GM18519 (cell line): ENCODE measurements around the gene DUOX2.

Experiments
- ATAC-seq: cut with Tn5 transposase; IDR thresholded peaks from one replicate; pipeline ENCODE4 v1.9.1; 2021; ENCODE audit warnings: mild to moderate bottlenecking, moderate library complexity; ENCODE audit not compliant: unreplicated experiment, low FRiP score

The DUOX2 gene

DNA sequence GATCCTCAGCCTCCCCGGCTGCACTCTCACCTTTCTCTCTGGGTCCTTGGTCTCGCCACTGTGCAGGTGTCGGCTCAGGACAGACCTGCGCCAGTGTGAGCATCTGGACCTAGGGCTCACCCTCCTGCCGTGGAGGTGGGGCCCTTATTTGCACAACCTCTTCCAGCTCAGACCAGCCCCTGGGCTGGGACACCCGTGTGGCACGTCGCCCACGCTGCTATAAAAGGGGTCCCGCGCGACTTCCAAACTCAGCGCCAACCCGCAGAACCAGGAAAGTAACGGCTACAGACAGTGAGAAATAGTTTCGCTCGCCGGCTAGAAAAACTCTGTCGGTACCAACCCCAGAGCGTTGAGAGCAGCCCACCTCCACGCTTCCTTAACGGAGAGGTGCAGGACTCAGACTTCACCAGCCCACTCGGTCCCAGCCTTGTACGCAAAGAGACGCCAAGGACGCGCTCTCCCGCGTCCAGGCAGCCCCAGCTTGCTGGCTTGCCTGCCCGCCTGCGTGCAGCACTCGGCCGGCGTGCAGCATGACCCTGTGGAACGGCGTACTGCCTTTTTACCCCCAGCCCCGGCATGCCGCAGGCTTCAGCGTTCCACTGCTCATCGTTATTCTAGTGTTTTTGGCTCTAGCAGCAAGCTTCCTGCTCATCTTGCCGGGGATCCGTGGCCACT lies at the start of gene DUOX2, which contains the start of gene DUOXA2:
TSS of gene DUOX2 (minus strand) at position 97 of the 675 bp plus-strand sequence. CDS start 761 bp downstream, outside the sequence.
TSS of gene DUOXA2 (plus strand) at position 251 of the 675 bp plus-strand sequence. CDS start at position 531, 280 bp downstream.
- no peak for ATAC-seq

DNA sequence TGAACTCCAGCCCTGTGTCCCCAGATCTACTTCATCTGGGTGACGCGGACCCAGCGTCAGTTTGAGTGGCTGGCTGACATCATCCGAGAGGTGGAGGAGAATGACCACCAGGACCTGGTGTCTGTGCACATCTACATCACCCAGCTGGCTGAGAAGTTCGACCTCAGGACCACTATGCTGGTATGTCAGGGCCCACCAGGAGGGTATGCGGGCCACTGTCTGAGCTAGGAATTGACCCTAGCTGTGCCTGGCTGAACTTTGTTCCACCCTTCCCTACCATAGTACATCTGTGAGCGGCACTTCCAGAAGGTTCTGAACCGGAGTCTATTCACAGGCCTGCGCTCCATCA lies 49.5 kb upstream of the DUOX2 start:
- no peak for ATAC-seq

DNA sequence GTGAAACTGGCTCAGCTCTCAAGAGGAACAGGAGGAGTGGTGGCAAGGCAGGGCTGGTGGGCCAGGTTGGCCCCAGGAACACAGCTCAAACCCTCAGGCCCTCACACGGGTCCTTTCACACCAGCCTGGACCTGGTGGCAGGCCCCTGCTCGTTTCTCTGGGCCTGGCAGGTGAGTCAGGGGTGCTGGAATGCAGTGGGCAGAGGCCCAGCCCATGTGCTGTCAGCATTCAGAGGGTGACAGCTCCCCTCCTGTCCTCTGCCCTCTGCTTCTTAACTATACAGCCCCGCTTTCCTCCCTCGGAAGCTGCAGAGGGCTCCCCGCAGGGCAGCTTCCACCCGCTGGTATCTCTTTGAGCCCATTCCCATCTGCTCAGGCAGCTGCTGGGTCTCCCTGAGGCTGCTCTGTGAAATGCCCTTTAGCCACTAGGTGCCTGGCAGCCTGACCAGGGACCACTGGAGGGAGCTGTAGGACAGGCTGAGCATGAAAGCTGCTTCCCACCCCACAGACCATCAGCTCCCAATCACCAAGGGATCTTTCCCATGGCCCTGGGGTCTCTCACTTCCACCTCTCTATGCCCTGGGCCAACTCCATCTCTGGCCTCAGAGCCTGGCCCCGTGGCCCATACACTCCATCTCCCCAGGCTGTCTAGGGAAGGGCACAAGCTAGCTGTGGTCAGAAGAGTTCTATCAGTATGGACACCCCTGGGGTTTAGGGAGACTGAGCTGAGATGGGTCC lies 49.0 kb upstream of the DUOX2 start:
- no peak for ATAC-seq

DNA sequence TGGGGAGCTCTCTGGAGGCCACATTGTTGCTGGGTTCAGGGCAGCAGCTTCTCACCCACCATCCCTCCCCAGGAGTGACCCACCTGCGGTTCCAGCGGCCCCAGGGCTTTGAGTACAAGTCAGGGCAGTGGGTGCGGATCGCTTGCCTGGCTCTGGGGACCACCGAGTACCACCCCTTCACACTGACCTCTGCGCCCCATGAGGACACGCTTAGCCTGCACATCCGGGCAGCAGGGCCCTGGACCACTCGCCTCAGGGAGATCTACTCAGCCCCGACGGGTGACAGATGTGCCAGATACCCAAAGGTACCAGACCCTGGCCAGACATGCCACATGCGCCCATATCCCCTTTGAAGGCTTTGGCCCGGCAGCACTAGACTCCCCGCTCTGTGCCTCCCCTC lies 47.7 kb upstream of the DUOX2 start:
- no peak for ATAC-seq

DNA sequence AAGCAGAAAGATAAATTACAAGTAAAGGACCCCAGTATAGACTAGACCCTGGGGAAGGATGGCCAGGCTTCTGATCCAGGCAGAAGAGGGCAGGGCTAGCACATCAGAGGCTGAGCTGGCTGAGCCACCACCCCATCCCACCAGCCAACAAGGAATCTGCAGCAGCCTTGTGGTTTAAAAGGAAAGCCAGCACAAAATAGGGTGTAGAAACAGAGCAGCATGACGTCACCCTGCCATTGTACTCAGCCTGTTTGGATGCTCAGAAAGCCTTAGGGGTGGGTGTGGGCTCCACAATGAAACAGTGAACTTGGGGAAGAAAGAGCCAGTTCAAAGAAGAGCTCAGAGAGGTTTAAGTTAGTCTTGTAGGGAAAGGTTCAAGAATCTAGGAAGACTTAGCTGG lies 44.0 kb upstream of the DUOX2 start:
- ATAC-seq: no peak

DNA sequence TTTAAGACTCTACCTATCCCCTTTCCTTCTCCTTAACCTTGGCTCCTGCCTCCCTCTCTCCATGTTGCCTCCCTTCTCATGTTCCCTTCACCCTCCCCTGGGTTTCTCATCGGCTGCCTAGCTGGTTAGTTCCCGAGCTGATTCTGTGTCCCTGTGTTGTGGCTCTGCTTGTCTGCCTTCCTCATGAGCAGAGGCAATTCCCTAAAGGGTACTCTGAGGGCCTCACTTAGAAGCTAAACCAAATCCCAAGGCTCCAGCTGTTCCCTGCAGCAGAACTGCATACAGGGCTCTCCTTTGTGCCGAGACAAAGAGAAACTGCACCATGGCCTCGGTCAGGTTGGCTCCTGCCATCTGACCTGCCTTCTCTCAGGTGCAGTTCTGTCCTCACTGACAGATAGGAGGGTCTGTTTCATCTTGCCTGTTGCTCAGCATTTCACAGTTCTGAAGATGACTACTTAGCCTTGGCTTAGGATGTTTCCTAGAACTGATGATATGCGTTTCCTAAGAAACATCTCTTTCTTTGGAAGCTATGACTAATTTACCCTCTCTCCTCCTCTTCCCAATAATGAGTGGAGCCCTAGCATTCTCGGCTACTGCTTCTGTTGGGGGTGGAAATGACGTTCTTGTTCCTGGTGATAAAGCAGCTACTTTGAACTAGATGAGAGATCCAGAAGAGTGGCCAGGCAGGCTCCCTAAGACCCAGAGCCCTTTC lies 42.9 kb upstream of the DUOX2 start:
- ATAC-seq: no peak

DNA sequence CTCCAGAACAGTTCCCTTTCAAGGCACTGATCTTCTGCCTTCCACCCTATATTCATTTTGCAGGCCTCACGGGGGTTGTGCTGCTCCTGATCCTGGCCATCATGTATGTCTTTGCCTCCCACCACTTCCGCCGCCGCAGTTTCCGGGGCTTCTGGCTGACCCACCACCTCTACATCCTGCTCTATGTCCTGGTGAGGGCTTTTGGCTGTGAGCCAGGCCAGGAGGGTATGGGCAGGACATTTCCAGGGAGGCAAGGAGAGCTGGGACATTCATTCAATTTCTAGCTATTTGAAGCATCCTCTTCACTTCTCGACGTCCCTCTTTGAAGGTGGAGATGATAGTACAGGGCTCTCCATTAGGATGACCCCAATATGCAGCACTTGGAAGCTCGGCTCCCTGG lies 41.8 kb upstream of the DUOX2 start:
- ATAC-seq: no peak

DNA sequence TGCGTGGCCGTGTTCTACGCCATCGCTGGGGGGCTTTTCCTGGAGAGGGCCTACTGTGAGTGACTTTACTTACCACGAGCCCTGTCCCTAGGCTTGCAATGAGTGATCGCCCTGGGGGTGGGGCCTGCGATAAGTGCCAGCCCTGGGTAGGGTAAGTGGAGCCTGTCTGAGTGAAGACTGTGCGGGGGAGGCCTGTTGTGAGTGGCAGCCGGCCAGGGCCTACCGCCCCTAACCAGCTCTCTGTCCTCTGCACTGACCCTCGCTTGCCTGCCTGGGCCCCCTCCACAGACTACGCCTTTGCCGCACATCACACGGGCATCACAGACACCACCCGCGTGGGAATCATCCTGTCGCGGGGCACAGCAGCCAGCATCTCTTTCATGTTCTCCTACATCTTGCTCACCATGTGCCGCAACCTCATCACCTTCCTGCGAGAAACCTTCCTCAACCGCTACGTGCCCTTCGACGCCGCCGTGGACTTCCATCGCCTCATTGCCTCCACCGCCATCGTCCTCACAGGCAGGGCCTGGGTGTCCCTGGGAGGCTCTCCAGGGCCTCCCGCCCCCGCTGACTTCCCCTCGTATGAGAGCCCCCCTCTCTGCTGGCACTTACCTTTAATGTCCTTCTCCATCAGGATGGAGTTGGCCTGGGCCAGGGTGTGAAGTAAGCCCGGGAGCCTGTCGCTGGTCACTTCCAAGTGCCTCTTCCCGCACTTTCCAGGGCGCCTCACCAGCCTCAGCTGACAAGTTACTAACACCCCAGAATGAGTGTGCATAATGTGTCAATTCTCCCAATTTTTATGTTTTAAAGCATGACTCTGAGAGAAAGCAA lies 38.2 kb upstream of the DUOX2 start:
- ATAC-seq: no peak

DNA sequence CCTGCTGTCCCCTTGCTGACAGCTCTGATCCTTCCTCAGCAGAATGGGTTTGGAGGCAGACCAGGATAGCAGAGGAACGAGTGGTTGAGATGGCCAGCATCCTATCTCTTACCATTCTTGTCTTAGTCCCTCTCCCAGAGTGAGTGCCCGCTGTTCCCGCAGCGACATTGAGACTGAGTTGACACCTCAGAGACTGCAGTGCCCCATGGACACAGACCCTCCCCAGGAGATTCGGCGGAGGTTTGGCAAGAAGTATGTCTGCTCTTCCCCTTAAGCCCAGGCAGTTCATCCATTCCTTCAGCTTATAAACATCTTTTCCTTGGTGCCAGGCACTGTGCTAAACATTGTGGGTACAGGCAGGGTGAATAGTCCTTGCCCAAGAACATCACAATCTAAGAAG lies 37.0 kb upstream of the DUOX2 start:
- no peak for ATAC-seq

DNA sequence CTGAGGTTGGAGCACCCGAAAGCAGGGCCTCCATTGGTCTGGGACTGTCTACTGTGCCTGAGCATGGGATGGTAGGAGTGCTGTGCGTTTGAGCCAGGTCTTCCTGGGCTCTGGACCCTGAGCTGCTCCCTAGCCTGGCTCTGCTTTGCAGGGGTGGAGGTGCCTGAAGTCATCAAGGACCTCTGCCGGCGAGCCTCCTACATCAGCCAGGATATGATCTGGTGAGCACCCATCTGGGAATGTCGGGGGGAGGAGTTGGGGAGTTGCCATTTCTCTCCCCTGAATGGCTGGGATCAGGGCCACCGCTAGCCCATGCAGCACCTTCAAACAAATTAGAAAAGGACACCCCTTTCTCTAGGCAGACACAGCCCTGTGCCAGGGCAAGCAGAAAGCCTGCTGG lies 36.5 kb upstream of the DUOX2 start:
- ATAC-seq: no peak

DNA sequence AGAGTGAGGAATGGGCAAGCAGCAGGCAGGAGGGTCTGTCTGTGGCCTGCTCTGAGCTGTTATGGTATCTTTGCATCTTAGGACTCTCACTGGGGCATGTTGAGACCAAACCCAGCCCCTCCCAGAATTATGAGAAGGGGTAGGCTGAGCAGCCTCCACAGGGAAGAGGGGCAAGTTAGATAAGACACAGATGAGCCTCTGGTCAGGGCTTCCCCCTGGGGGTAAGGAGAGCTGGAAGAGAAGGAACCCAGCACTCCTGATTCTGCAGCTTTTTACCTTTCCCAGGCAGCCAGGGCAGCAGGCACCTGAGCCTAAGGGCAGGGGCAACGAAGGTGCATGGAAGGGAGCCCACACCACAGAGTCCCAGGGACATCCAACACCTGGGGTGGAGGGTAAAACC lies 35.1 kb upstream of the DUOX2 start:
- no peak for ATAC-seq

DNA sequence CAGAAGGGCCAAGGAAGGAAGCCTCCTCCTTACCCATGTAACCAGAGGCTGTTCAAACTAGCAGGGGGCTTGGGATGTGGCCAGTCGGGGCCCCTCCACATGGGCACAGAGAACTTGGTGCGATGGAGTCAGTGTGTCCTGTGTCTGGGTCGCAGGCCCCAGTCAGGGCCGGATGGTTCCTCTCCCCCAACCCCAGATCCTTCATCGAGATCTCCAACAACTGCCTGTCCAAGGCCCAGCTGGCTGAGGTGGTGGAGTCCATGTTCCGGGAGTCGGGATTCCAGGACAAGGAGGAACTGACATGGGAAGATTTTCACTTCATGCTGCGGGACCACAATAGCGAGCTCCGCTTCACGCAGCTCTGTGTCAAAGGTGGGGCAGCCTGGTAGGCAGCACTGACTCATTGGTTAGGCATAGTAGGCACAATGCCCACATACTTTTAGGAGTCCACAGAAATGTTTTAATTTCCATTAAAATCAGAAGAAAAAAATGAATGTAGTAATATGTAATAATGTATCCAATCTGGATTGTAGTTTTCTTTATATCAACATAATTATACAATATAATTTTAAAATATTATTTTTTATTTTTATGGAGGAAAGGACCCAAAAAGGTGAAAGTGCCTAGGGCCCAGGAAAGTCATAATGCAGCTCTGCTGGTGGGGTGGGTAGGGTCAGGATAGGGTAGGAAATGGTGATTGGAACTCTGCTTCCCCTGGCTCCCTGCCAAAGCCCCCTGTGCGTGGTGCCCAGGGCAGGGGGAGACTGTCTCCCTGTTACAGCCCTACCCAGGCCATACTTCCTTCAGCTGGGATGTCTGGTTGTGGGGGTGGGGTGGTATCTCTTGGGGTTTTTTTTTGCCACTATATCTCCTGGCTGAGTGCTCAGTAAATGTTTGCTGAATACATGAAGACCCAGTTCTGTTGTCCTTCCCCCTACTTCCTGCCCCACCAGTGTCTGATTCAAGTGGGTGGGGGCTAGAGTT lies 34.4 kb upstream of the DUOX2 start:
- ATAC-seq: no peak

DNA sequence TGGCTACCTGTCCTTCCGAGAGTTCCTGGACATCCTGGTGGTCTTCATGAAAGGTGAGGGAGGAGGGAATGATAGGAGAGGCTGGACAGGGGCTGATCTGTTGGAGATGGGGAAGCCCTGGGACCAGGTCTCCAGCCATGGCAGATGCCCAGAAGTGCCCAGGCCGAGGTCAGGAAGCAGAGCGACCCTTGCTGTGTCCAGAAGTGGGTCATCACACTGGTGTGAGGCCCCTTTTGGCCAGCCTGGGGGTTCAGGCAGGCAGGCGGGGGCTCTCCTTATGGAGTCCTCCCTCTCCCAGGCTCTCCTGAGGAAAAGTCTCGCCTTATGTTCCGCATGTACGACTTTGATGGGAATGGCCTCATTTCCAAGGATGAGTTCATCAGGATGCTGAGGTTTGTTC lies 33.6 kb upstream of the DUOX2 start:
- ATAC-seq: no peak

DNA sequence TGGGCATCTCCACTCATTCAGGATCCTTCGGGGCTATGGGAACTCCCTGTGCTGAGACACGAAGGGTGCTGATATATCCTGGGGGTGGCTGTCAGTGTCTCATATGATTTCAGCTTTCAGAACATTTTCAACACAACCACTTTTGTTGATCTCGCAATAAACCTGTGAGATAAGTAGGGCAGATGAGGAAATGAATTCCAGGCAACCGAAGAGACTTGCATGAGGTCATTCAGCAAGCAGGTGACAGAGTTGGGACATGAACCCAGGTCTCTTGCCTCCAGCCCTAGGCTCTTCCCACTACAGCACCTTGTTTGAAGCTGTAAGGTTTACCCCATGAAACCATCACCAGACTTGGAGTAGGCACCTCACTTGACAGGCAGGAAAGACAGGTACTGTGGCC lies 32.4 kb upstream of the DUOX2 start:
- no peak for ATAC-seq

DNA sequence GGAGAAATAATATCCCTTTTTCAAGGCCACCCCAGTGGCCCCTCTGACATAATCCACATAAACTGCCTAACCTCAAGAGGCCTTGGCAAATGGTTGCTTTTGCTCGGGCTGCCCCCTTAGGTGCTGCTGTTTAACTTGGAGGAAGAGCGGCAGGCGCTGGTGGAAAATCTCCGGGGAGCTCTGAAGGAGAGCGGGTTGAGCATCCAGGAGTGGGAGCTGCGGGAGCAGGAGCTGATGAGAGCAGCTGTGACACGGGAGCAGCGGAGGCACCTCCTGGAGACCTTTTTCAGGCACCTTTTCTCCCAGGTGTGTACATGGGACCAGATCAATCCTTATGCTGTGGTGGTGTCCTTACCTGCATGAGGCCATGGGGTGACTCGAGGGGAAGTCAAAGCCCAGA lies 30.8 kb upstream of the DUOX2 start:
- ATAC-seq: no peak

DNA sequence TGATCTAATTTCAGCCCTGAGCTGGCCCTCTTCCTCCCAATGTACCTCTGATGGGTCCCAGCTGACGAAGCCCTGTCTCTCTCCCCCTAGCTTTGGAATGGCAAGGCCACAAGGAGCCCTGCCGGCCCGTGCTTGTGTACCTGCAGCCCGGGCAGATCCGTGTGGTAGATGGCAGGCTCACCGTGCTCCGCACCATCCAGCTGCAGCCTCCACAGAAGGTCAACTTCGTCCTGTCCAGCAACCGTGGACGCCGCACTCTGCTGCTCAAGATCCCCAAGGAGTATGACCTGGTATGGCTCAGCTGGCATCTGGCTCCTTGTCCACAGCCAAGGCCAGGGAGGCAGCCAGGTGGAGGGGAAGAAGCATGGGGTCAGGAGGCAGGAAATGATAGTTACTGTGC lies 30.0 kb upstream of the DUOX2 start:
- no peak for ATAC-seq

DNA sequence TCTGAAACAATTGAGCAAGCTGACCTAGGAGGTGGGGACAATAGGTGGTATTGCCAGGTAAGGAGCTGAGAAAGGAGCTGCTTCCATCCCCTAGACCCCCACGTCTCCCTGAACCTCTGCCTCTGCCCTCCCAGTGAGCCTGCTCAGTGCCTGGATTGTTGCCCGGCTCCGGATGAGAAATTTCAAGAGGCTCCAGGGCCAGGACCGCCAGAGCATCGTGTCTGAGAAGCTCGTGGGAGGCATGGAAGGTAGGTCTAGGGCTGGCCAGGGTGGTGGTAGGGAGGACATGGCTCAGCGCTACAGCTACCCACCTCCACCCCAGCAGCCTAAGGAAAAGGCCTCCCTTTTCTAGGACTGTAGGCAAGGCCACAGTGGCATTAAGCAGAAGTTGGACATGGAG lies 29.1 kb upstream of the DUOX2 start:
- ATAC-seq: no peak

DNA sequence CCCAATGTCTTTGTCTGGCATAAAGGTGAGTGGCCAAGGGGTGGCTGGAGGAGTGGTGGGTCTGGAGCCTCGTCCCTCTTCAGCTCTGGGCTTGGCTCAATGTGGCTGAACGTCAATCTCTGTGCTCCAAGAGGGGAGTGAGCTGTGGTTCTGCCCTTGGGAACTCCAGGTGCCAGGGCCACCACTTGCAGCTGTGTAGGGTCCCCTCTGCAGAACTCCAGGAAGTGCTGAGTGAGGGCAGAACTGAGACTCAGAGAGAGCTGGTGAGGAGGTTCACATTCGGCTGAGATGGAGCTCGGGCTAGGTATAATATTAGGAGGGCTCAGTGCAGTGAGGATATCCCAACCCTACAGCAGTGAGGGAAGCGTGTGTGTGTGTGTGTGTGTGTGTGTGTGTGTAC lies 27.4 kb upstream of the DUOX2 start:
- ATAC-seq: no peak

DNA sequence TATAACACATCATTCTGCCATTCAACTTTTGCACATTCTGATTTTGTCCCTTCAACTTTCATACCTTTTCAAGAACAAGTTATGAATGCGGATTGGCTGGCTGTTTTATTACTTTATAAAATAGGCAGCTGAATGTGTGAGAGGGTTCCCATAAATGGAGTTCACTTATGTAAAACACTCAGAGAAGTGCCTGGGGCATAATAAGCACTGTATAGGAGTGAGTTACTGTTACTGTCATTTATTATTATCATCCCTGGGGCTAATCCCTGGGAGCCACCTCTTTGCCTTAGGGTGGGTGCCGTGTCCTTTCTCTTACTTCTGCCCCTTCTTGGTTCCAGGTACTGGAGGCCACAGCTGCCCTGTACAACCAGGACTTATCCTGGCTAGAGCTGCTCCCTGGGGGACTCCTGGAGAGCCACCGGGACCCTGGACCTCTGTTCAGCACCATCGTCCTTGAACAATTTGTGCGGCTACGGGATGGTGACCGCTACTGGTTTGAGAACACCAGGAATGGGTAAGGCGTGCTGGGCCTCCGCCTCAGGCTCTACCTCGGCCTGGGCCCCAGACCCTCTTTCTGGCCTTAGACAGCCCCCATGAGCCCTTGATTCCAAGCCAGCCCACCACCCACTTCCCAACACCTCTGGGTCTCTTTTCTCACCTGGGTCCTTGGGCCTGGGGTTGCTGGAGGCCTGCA lies 26.7 kb upstream of the DUOX2 start:
- ATAC-seq: no peak
